ENCODE measurements around the gene BMX. TPM values are rescaled to one million over a fixed set of nuclear protein-coding genes. Genes with fewer than 3 reads are reported as not detected.
A peak's percentile ranks its signal among the peaks of the same experiment; 100 is the strongest.

BMX gene
- total and polyA plus RNA-seq, 9 of the 15 experiments (the other 6 are each of a cell fraction or from before 2014, with no cell fraction given) = 0.45 to 4.2 (median 1.8) TPM

GRCh38 chrX:15497865-15498264, 2.7 kb upstream of the BMX start (continued):
- peak; percentile 65 to 90 for TF ChIP-seq RAD21 (CRISPR knock-in tag; conservative IDR thresholded peaks at IDR 0.05 in 1 of 2, IDR thresholded peaks at IDR 0.05 in 1 of 2)
- TF ChIP-seq, protein P1, sequence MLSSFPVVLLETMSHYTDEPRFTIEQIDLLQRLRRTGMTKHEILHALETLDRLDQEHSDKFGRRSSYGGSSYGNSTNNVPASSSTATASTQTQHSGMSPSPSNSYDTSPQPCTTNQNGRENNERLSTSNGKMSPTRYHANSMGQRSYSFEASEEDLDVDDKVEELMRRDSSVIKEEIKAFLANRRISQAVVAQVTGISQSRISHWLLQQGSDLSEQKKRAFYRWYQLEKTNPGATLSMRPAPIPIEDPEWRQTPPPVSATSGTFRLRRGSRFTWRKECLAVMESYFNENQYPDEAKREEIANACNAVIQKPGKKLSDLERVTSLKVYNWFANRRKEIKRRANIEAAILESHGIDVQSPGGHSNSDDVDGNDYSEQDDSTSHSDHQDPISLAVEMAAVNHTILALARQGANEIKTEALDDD (IDR thresholded peaks at IDR 0.05) = peak; percentile 51; the same call in 1 of the 2 replicates
- peak; percentile 37; the same call in 1 of the 2 replicates for TF ChIP-seq RB1 (IDR thresholded peaks at IDR 0.05; ENCODE audit: low read depth)
- TF ChIP-seq, protein P2, sequence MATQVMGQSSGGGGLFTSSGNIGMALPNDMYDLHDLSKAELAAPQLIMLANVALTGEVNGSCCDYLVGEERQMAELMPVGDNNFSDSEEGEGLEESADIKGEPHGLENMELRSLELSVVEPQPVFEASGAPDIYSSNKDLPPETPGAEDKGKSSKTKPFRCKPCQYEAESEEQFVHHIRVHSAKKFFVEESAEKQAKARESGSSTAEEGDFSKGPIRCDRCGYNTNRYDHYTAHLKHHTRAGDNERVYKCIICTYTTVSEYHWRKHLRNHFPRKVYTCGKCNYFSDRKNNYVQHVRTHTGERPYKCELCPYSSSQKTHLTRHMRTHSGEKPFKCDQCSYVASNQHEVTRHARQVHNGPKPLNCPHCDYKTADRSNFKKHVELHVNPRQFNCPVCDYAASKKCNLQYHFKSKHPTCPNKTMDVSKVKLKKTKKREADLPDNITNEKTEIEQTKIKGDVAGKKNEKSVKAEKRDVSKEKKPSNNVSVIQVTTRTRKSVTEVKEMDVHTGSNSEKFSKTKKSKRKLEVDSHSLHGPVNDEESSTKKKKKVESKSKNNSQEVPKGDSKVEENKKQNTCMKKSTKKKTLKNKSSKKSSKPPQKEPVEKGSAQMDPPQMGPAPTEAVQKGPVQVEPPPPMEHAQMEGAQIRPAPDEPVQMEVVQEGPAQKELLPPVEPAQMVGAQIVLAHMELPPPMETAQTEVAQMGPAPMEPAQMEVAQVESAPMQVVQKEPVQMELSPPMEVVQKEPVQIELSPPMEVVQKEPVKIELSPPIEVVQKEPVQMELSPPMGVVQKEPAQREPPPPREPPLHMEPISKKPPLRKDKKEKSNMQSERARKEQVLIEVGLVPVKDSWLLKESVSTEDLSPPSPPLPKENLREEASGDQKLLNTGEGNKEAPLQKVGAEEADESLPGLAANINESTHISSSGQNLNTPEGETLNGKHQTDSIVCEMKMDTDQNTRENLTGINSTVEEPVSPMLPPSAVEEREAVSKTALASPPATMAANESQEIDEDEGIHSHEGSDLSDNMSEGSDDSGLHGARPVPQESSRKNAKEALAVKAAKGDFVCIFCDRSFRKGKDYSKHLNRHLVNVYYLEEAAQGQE (IDR thresholded peaks at IDR 0.05; ENCODE audit: borderline replicate concordance) = peak; percentile 79
- TF ChIP-seq, protein P2 (CRISPR knock-in tag; IDR thresholded peaks at IDR 0.05; ENCODE audit: low read depth) = no peak
- TF ChIP-seq NR4A1 (CRISPR knock-in tag; IDR thresholded peaks at IDR 0.05) = no peak
- no peak for TF ChIP-seq NR4A1 (tag; IDR thresholded peaks at IDR 0.05)
- TF ChIP-seq ZNF324 (CRISPR knock-in tag; IDR thresholded peaks at IDR 0.05) = no peak
- TF ChIP-seq TCF7L2 (IDR thresholded peaks at IDR 0.05; ENCODE audit: low read depth, low read length) = no peak
- TF ChIP-seq CTCF (IDR thresholded peaks at IDR 0.05 in 2 of 3, conservative IDR thresholded peaks at IDR 0.05 in 1 of 3; ENCODE audit: insufficient read depth in 2 of 3, low read depth in 1 of 3, low read length in 3 of 3) = peak; percentile 75 to 82 (median 80)
- no peak for TF ChIP-seq ZNF217 (CRISPR knock-in tag; IDR thresholded peaks at IDR 0.05)
- TF ChIP-seq FIP1L1 (IDR thresholded peaks at IDR 0.05; ENCODE audit: low read depth, low read length, poor library complexity, severe bottlenecking) = no peak
- peak; percentile 53 for TF ChIP-seq DEAF1 (CRISPR knock-in tag; IDR thresholded peaks at IDR 0.05)
